ENCODE data around the gene USP6NL. TPM values are rescaled to one million over a fixed set of nuclear protein-coding genes. Genes with fewer than 3 reads are reported as not detected.

Gene USP6NL
- total RNA-seq, 1 experiment from 2014 or later = 24.6 TPM

GRCh38 chr10:11424456-11425295 is 186.8 kb downstream of the USP6NL start:
- no peaks in the 10 kb centered on the region for H3K4me1 ChIP-seq (ENCODE audit: control insufficient read depth in 1 of 2, insufficient read depth in 2 of 2, low read length in 2 of 2)
- H3K79me2 ChIP-seq (ENCODE audit: insufficient read depth, low read length) = no peaks in the 10 kb centered on the region
- H3K27ac ChIP-seq (ENCODE audit: low read depth, low read length) = no peak overlapping the region
- no peak overlapping the region for H3K9ac ChIP-seq (ENCODE audit: low read length)
- POLR2A ChIA-PET = no interaction called here
- TF ChIP-seq RAD21 (IDR thresholded peaks at IDR 0.05; ENCODE audit: low read depth) (peak; percentile 77), ZNF274 (IDR thresholded peaks at IDR 0.05; ENCODE audit: low read depth, low read length) (no peak), CTCF (IDR thresholded peaks at IDR 0.05 in 2 of 3, conservative IDR thresholded peaks at IDR 0.05 in 1 of 3; ENCODE audit: borderline replicate concordance in 1 of 3, insufficient read depth in 1 of 3, low read depth in 2 of 3, low read length in 2 of 3) (peak; percentile 61 to 95 (median 87); a peak in 5 of 6 replicates)
- no peaks in the 10 kb centered on the region for H4K20me1 ChIP-seq (ENCODE audit: insufficient read depth)
- no peaks in the 10 kb centered on the region for H3K36me3 ChIP-seq (ENCODE audit: control insufficient read depth in 1 of 2, insufficient read depth in 2 of 2, low read length in 2 of 2)
- no peaks in the 10 kb centered on the region for H3K9me3 ChIP-seq (ENCODE audit: control insufficient read depth in 1 of 2, insufficient read depth in 1 of 2, low read depth in 1 of 2, low read length in 2 of 2)
- intact Hi-C loops (cut with micrococcal nuclease) = loop anchor here (1.0 to 2.0 kb wide), 2 partner anchors 48 to 334 kb away; no protein-coding TSS in a partner anchor
- no TSS peak for BruUV-seq (replicated peaks)
- ATAC-seq (peak; percentile 98), DNase-seq (ENCODE audit: low read depth, low spot score) (peak; percentile 41)
- CTCF ChIA-PET = interaction anchor here (0.7 to 1.4 kb wide), 10 partner anchors 9 to 333 kb away, joined by 3 to 14 read pairs (median 3); no protein-coding TSS in a partner anchor
- H3K4me2 ChIP-seq (ENCODE audit: low read length) = no peak overlapping the region
- RAD21 ChIA-PET (ENCODE audit: low non-redundant PET in 1 of 2, low total read pairs in 2 of 2, uncharacterized antibody in 2 of 2, unreplicated experiment in 2 of 2) = interaction anchor here in 1 of 2 experiments (0.6 to 1.0 kb wide), 2 partner anchors 303 to 333 kb away, joined by 3 to 4 read pairs; no protein-coding TSS in a partner anchor
- no peak overlapping the region for H3K4me3 ChIP-seq (replicated peaks in 1 of 2; ENCODE audit: low read depth in 1 of 2, low read length in 2 of 2)
- H2AFZ ChIP-seq (ENCODE audit: low read depth, low read length, poor library complexity, severe bottlenecking) = no peak overlapping the region
- no peaks in the 10 kb centered on the region for H3K9me2 ChIP-seq (ENCODE audit: insufficient read depth)
- H3K27me3 ChIP-seq (ENCODE audit: insufficient read depth, low read length) = no peaks in the 10 kb centered on the region

DNA sequence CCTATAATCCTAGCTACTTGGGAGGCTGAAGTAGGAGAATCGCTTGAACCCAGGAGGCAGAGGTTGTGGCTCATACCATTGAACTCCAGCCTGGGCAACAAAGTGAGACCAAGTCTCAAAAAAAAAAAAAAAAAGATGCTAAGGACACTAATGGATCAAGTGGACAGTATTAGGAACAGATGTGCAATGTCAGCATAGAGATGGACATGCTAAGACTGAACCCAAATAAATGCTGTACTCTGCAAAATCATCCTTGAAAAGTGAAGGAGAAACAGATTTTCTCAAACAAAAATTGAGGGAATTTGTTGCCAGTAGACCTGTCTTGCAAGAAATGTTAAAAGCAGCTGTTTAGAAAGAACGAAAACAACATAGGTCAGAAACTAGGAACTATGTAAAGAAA is 194.5 kb downstream of the USP6NL start:
- no peak overlapping the region for H3K4me3 ChIP-seq (replicated peaks in 1 of 2; ENCODE audit: low read depth in 1 of 2, low read length in 2 of 2)
- no peaks in the 10 kb centered on the region for H3K79me2 ChIP-seq (ENCODE audit: insufficient read depth, low read length)
- BruUV-seq (replicated peaks) = no TSS peak
- intact Hi-C loops (cut with micrococcal nuclease) = no loop called here
- ChIA-PET POLR2A (no interaction called here), CTCF (interaction anchor here (0.7 kb wide), 1 partner anchor 20 kb away, joined by 3 read pairs; no protein-coding TSS in a partner anchor), RAD21 (ENCODE audit: low non-redundant PET in 1 of 2, low total read pairs in 2 of 2, uncharacterized antibody in 2 of 2, unreplicated experiment in 2 of 2) (no interaction called here)
- H3K4me2 ChIP-seq (ENCODE audit: low read length) = no peak overlapping the region
- H3K27me3 ChIP-seq (ENCODE audit: insufficient read depth, low read length) = 0 out of 2 replicates have a peak, but pooled peaks cover 4% of the 10 kb centered on the region
- H3K9ac ChIP-seq (ENCODE audit: low read length) = no peak overlapping the region
- DNase-seq (ENCODE audit: low read depth, low spot score) (no peak), ATAC-seq (no peak)
- H3K9me2 ChIP-seq (ENCODE audit: insufficient read depth) = no peaks in the 10 kb centered on the region
- no peak overlapping the region for H3K27ac ChIP-seq (ENCODE audit: low read depth, low read length)
- H2AFZ ChIP-seq (ENCODE audit: low read depth, low read length, poor library complexity, severe bottlenecking) = no peak overlapping the region
- H4K20me1 ChIP-seq (ENCODE audit: insufficient read depth) = no peaks in the 10 kb centered on the region
- no peaks in the 10 kb centered on the region for H3K4me1 ChIP-seq (ENCODE audit: control insufficient read depth in 1 of 2, insufficient read depth in 2 of 2, low read length in 2 of 2)
- no peaks in the 10 kb centered on the region for H3K36me3 ChIP-seq (ENCODE audit: control insufficient read depth in 1 of 2, insufficient read depth in 2 of 2, low read length in 2 of 2)
- no peaks in the 10 kb centered on the region for H3K9me3 ChIP-seq (ENCODE audit: control insufficient read depth in 1 of 2, insufficient read depth in 1 of 2, low read depth in 1 of 2, low read length in 2 of 2)
- no peak for TF ChIP-seq SP1 (IDR thresholded peaks at IDR 0.05; ENCODE audit: low read depth)
- no peak for TF ChIP-seq ZBTB33 (IDR thresholded peaks at IDR 0.05; ENCODE audit: extremely low read depth, insufficient replicate concordance, low read length)
- TF ChIP-seq POLR2AphosphoS5 (IDR thresholded peaks at IDR 0.05; ENCODE audit: low read depth, low read length) = no peak
- TF ChIP-seq SRF (IDR thresholded peaks at IDR 0.05; ENCODE audit: low read depth) = no peak
